ENCODE measurements around the gene NFIC.
"Not testable (repeated sequence)": the region's sequence is repeated elsewhere in the genome, so short reads cannot be mapped to it uniquely, and the experiment has no call there.

NFIC gene

GRCh38 chr19:3430366-3430680 lies 63.9 kb downstream of the NFIC start:
- DNase-seq, result not testable (repeated sequence)

- no peak for DNase-seq
Observed at GRCh38 chr19:3431760-3432397, 65.5 kb downstream of the NFIC start.

- DNase-seq, result no peak
Observed at GRCh38 chr19:3433313-3433712, 66.9 kb downstream of the NFIC start.

GRCh38 chr19:3433805-3434540 lies 67.6 kb downstream of the NFIC start:
- no peak for DNase-seq

- DNase-seq, result peak; percentile 88
Observed at GRCh38 chr19:3434630-3435553, 68.5 kb downstream of the NFIC start.

- no peak for DNase-seq
Observed at GRCh38 chr19:3440082-3440481, 73.7 kb downstream of the NFIC start.

GRCh38 chr19:3441089-3441985 lies 75.0 kb downstream of the NFIC start:
- no peak for DNase-seq

- no peak for DNase-seq
Observed at GRCh38 chr19:3441986-3442329, 75.6 kb downstream of the NFIC start.

- no peak for DNase-seq
Observed at GRCh38 chr19:3442487-3443071, 76.2 kb downstream of the NFIC start.

GRCh38 chr19:3443840-3444694 lies 77.7 kb downstream of the NFIC start:
- DNase-seq, result no peak

- no peak for DNase-seq
Observed at GRCh38 chr19:3444695-3445234, 78.4 kb downstream of the NFIC start.

GRCh38 chr19:3446657-3447056 lies 80.3 kb downstream of the NFIC start:
- not testable (repeated sequence) for DNase-seq

GRCh38 chr19:3448616-3449334 lies 82.4 kb downstream of the NFIC start:
- no peak for DNase-seq

- no peak for DNase-seq
Observed at GRCh38 chr19:3450796-3451411, 84.5 kb downstream of the NFIC start.

GRCh38 chr19:3451451-3451866 lies 85.1 kb downstream of the NFIC start:
- no peak for DNase-seq

GRCh38 chr19:3452171-3452941 lies 86.0 kb downstream of the NFIC start:
- no peak for DNase-seq

GRCh38 chr19:3452942-3453214 lies 86.5 kb downstream of the NFIC start:
- DNase-seq, result not testable (repeated sequence)

GRCh38 chr19:3453840-3454239 lies 87.5 kb downstream of the NFIC start:
- no peak for DNase-seq
